B cell (primary cell): ENCODE results near the gene PJA1. TPM values are rescaled to one million over a fixed set of nuclear protein-coding genes. Genes with fewer than 3 reads are reported as not detected.

ENCODE experiments used
- ATAC-seq: fragments of 200-7000 bp; cut with Tn5 transposase; one replicate; pipeline ENCODE4 v1.10.0; 2021; ENCODE audit warnings: low read depth, mild to moderate bottlenecking, moderate number of reproducible peaks, moderate library complexity
- CTCF ChIA-PET: fragments of 350-600 bp; sonication (Branson Sonifier 250); formaldehyde crosslinking; loops from one replicate; lab custom pipeline; 2021; ENCODE audit warnings: antibody characterized with exemption, inconsistent platforms; lab: Charles Lee
- POLR2A ChIA-PET: fragments of 350-600 bp; sonication (Branson Sonifier 250); formaldehyde crosslinking; loops from one replicate; lab custom pipeline; 2021; ENCODE audit warnings: antibody characterized with exemption; lab: Charles Lee
- DNase-seq: peaks from one replicate; pipeline ENCODE4 v3.0.0; 2013
- H2AFZ ChIP-seq: 2 replicates; pipeline ENCODE4 v1.6.1; 2012; ENCODE audit warnings: mild to moderate bottlenecking, low read depth, low read length; ENCODE audit not compliant: insufficient read depth, poor library complexity, severe bottlenecking
- H3K27ac ChIP-seq, 2 donors: 1 replicate in 1 of 2; 2 replicates in 1 of 2; pipeline ENCODE4 v1.5.1; 2012 to 2013; ENCODE audit warnings: low read length in 2 of 2, mild to moderate bottlenecking in 2 of 2, moderate library complexity in 1 of 2
- H3K27me3 ChIP-seq, 4 experiments: fragments of 200-600 bp in 1 of 4; sonication (generic) in 1 of 4; replicated peaks in 1 of 4; 1 replicate in 2 of 4; 2 replicates in 2 of 4; pipeline versions ENCODE4 v1.6.1 to v1.7.0; 2013 to 2016; ENCODE audit warnings: low read length in 3 of 4, mild to moderate bottlenecking in 2 of 4, mixed read lengths in 1 of 4, moderate library complexity in 1 of 4; ENCODE audit not compliant: insufficient read depth in 4 of 4, control insufficient read depth in 3 of 4; ENCODE audit errors: control extremely low read depth in 1 of 4
- H3K36me3 ChIP-seq, 2 experiments: replicated peaks in 1 of 2; 1 replicate in 1 of 2; 2 replicates in 1 of 2; pipeline versions ENCODE4 v1.6.1 to v1.7.1; 2013; ENCODE audit warnings: low read length in 1 of 2; ENCODE audit not compliant: insufficient read depth in 2 of 2, control insufficient read depth in 1 of 2; ENCODE audit errors: control extremely low read depth in 1 of 2, extremely low read depth in 1 of 2
- H3K4me1 ChIP-seq, 2 donors: fragments of 200-600 bp in 1 of 2; sonication (generic) in 1 of 2; 1 replicate in 1 of 2; 2 replicates in 1 of 2; pipeline versions ENCODE4 v1.5.1 to v1.6.1; 2013 to 2017; ENCODE audit warnings: low read length in 2 of 2; ENCODE audit not compliant: control insufficient read depth in 2 of 2, insufficient read depth in 2 of 2
- H3K4me2 ChIP-seq: replicated peaks from 2 replicates; pipeline ENCODE3; 2012; ENCODE audit warnings: mild to moderate bottlenecking, low read depth, low read length; ENCODE audit not compliant: poor library complexity, severe bottlenecking
- H3K4me3 ChIP-seq, 5 experiments: fragments of 200-600 bp in 1 of 5; sonication (generic) in 1 of 5; 1 replicate in 3 of 5; 2 replicates in 2 of 5; pipeline versions ENCODE4 v1.5.1 to v1.7.0; 2011 to 2016; ENCODE audit warnings: low read length in 4 of 5, mild to moderate bottlenecking in 4 of 5, low read depth in 2 of 5, control low read depth in 1 of 5, moderate library complexity in 1 of 5; ENCODE audit not compliant: insufficient read depth in 1 of 5; ENCODE audit errors: control extremely low read depth in 1 of 5, extremely low read depth in 1 of 5
- H3K79me2 ChIP-seq: fragments of 200-600 bp; sonication (generic); one replicate; pipeline ENCODE4 v1.6.0; 2016; ENCODE audit warnings: low read length; ENCODE audit not compliant: control insufficient read depth, insufficient read depth
- H3K9ac ChIP-seq: fragments of 200-600 bp; sonication (generic); 2 replicates; pipeline ENCODE4 v1.6.1; 2017; ENCODE audit warnings: mild to moderate bottlenecking, low read length, moderate library complexity
- H3K9me3 ChIP-seq, 3 donors: one replicate each; pipeline versions ENCODE4 v1.6.1 to v1.7.1; 2013; ENCODE audit warnings: low read length in 2 of 3; ENCODE audit not compliant: control insufficient read depth in 2 of 3, insufficient read depth in 1 of 3; ENCODE audit errors: control extremely low read depth in 1 of 3
- H4K20me1 ChIP-seq: 2 replicates; pipeline ENCODE4 v1.6.0; 2012; ENCODE audit warnings: mild to moderate bottlenecking, low read length; ENCODE audit not compliant: insufficient read depth, control insufficient read depth, poor library complexity, severe bottlenecking
- H3K27ac Mint-ChIP-seq: one replicate; pipeline ENCODE4 v1.8.0; 2021; ENCODE audit warnings: mixed read lengths
- H3K27me3 Mint-ChIP-seq: one replicate; pipeline ENCODE4 v1.8.0; 2021; ENCODE audit warnings: mixed read lengths
- H3K4me1 Mint-ChIP-seq: one replicate; pipeline ENCODE4 v1.8.0; 2021; ENCODE audit warnings: mixed read lengths
- H3K4me3 Mint-ChIP-seq: one replicate; pipeline ENCODE4 v1.8.0; 2021; ENCODE audit warnings: mixed read lengths
- H3K9me3 Mint-ChIP-seq: one replicate; pipeline ENCODE4 v1.8.0; 2022; ENCODE audit warnings: mixed read lengths; ENCODE audit not compliant: insufficient read depth
- EZH2 ChIP-seq: IDR thresholded peaks from 2 replicates; pipeline ENCODE4 v1.6.1; 2012; ENCODE audit warnings: borderline replicate concordance, low read depth, mild to moderate bottlenecking, moderate library complexity, low read length; ENCODE audit not compliant: insufficient read depth, poor library complexity, severe bottlenecking
- WGBS: methylation state at CpG from one replicate; pipeline ENCODE4 v1.1.5; 2013; ENCODE audit warnings: missing lambda C conversion rate; ENCODE audit not compliant: insufficient coverage; 5-methylcytosine and 5-hydroxymethylcytosine counted together
- intact Hi-C: fragments of 100-400 bp; cut with micrococcal nuclease; formaldehyde crosslinking; loops from one replicate; pipeline ENCODE4 v1.10.0; 2022
- polyA plus RNA-seq: library from polyadenylated mRNA; depleted of rRNA; stranded (reverse); fragments of >200 nt; gene quantifications from 2 replicates; pipeline ENCODE4 v1.2.3, GENCODE V29; 2012
- total RNA-seq, 2 donors: library from RNA; stranded (reverse); fragments of 120-200 nt in 1 of 2; gene quantifications; 1 replicate in 1 of 2; 2 replicates in 1 of 2; pipeline versions ENCODE4 v1.2.3 to v1.2.4, GENCODE V29; 2013 to 2022
- TF ChIP-seq, protein P1 (sequence below): fragments of 200-600 bp; IDR thresholded peaks from one replicate; pipeline ENCODE4 v1.8.0; 2022; ENCODE audit warnings: antibody characterized with exemption, mild to moderate bottlenecking

PJA1 gene
- total and polyA plus RNA-seq, 2 donors (not counting 1 experiment from before 2014, with no cell fraction given): 17.7 to 21.3 TPM

GRCh38 chrX:69124108-69124507 is 41.1 kb downstream of the PJA1 start:
- Histone ChIP-seq H3K79me2 (no peaks in the 10 kb centered on the region), H3K9ac (no peak overlapping the region), H3K9me3 (no peaks in the 10 kb centered on the region), H4K20me1 (no peaks in the 10 kb centered on the region), H3K36me3 (no peaks in the 10 kb centered on the region), H3K27me3 (peaks cover 0 to 3% (median 0%) of the 10 kb centered on the region in 4 experiments), H3K4me2 (no peak overlapping the region), H2AFZ (no peak overlapping the region), H3K4me1 (no peaks in the 10 kb centered on the region), H3K27ac (no peak overlapping the region), H3K4me3 (no peak overlapping the region)
- DNase-seq (no peak), ATAC-seq (no peak)
- TF ChIP-seq EZH2: no peak
- TF ChIP-seq, protein P1, sequence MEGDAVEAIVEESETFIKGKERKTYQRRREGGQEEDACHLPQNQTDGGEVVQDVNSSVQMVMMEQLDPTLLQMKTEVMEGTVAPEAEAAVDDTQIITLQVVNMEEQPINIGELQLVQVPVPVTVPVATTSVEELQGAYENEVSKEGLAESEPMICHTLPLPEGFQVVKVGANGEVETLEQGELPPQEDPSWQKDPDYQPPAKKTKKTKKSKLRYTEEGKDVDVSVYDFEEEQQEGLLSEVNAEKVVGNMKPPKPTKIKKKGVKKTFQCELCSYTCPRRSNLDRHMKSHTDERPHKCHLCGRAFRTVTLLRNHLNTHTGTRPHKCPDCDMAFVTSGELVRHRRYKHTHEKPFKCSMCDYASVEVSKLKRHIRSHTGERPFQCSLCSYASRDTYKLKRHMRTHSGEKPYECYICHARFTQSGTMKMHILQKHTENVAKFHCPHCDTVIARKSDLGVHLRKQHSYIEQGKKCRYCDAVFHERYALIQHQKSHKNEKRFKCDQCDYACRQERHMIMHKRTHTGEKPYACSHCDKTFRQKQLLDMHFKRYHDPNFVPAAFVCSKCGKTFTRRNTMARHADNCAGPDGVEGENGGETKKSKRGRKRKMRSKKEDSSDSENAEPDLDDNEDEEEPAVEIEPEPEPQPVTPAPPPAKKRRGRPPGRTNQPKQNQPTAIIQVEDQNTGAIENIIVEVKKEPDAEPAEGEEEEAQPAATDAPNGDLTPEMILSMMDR: no peak
- no CpG with 5 or more reads among the region's 3 CpGs for WGBS
- H3K27me3 Mint-ChIP-seq: peaks cover 5% of the 10 kb centered on the region
- ChIA-PET POLR2A (no interaction called here), CTCF (no interaction called here)
- H3K4me1 Mint-ChIP-seq: peaks cover 3% of the 10 kb centered on the region
- H3K4me3 Mint-ChIP-seq: no peak overlapping the region
- intact Hi-C loops: no loop called here
- H3K27ac Mint-ChIP-seq: no peak overlapping the region
- no peaks in the 10 kb centered on the region for H3K9me3 Mint-ChIP-seq

DNA sequence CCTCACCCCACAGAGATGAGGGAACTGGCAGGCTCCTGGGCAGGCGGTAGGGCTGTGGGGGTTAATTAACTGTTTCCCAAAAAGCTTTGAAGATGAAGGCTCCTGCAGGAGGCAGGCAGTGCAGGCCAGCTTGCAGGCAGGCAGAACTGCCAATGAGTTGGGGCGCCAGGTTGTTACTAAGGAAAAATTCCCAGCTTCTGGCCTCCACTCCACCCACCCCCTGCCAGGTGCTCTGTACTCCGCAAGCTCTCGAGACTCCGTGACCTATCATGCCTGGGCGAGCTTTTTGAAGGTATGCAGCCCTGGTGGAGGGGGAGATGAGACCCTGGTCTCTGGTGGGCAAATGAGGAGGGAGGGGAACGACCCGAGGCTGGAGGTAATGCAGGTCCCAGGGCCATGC is 41.8 kb downstream of the PJA1 start:
- Mint-ChIP-seq H3K27ac (no peak overlapping the region), H3K4me1 (peaks cover 3% of the 10 kb centered on the region), H3K4me3 (no peak overlapping the region), H3K9me3 (no peaks in the 10 kb centered on the region), H3K27me3 (peaks cover 5% of the 10 kb centered on the region)
- no peaks in the 10 kb centered on the region for H3K9me3 ChIP-seq
- ATAC-seq (no peak), DNase-seq (no peak)
- H2AFZ ChIP-seq: no peak overlapping the region
- TF ChIP-seq, protein P1: no peak
- no peak for TF ChIP-seq EZH2
- no peaks in the 10 kb centered on the region for H4K20me1 ChIP-seq
- no peak overlapping the region for H3K4me3 ChIP-seq
- no peak overlapping the region for H3K27ac ChIP-seq
- H3K36me3 ChIP-seq: no peaks in the 10 kb centered on the region
- POLR2A ChIA-PET: no interaction called here
- CTCF ChIA-PET: no interaction called here
- no peaks in the 10 kb centered on the region for H3K27me3 ChIP-seq
- H3K79me2 ChIP-seq: no peaks in the 10 kb centered on the region
- H3K9ac ChIP-seq: no peak overlapping the region
- intact Hi-C loops: no loop called here
- H3K4me1 ChIP-seq: no peaks in the 10 kb centered on the region
- no peak overlapping the region for H3K4me2 ChIP-seq
- 69% methylated on average over 2 of the region's 8 CpGs for WGBS
